Mesendoderm (in vitro differentiated cells): Measurements from ENCODE around the gene HNRNPUL1. TPM values are rescaled to one million over a fixed set of nuclear protein-coding genes. Genes with fewer than 3 reads are reported as not detected.

Source experiments
- small RNA-seq: library from polyadenylated mRNA; stranded (forward); fragments of <200 nt; extraction: miRNeasy Mini kit (QIAGEN cat#:217004); gene quantifications from one replicate; pipeline ENCODE3, GENCODE V24; 2013; ENCODE audit not compliant: insufficient read depth

Gene HNRNPUL1

Small RNA genes lying within 50 kb of the gene (small RNA-seq; reads per million reads assigned to genes)
- gene RN7SL34P: not detected
